KOPT-K1 (cell line): ENCODE data around the gene RNASEH1.
A peak's percentile ranks its signal among the peaks of the same experiment; 100 is the strongest.
"Not testable (repeated sequence)": the region's sequence is repeated elsewhere in the genome, so short reads cannot be mapped to it uniquely, and the experiment has no call there.

Experiments
- H3K27ac ChIP-seq: fragments of 200-600 bp; sonication (generic); 2 replicates; pipeline ENCODE4 v1.5.1; 2016; ENCODE audit warnings: antibody characterized with exemption, mild to moderate bottlenecking, low read depth, low read length; ENCODE audit not compliant: poor library complexity, severe bottlenecking
- H3K36me3 ChIP-seq: fragments of 200-600 bp; sonication (generic); 2 replicates; pipeline ENCODE4 v1.5.1; 2017; ENCODE audit warnings: antibody characterized with exemption, mild to moderate bottlenecking, low read length, moderate library complexity; ENCODE audit not compliant: insufficient read depth
- H3K9me3 ChIP-seq: fragments of 200-600 bp; sonication (generic); 2 replicates; pipeline ENCODE4 v1.5.1; 2017; ENCODE audit warnings: antibody characterized with exemption, low read length, mild to moderate bottlenecking; ENCODE audit not compliant: insufficient read depth, poor library complexity, severe bottlenecking

RNASEH1 gene

DNA sequence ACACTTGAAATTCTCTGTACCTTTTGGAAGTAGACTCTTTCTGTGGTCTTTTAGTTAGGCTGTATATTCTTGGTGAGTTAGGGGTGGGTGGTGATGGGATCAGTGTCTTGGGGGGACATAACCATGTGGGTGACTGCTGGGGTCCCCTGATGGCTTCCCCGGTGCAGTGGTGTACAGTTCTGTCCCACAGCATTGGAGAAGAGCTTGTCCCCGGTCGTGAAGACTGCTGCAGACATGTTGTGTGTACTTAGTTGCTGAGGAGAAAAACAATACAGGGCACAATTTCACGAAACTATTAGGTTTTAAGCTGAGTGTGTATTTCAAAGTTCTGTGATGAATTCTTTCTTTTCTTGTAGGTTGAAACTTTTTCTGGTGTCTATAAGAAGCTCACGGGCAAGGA is 22.3 kb upstream of the RNASEH1 start:
- Histone ChIP-seq H3K9me3 (no peaks in the 10 kb centered on the region), H3K36me3 (peaks cover 94% of the 10 kb centered on the region), H3K27ac (no peak overlapping the region)

- H3K27ac ChIP-seq = no peak overlapping the region
- no peaks in the 10 kb centered on the region for H3K9me3 ChIP-seq
- H3K36me3 ChIP-seq = peaks cover 81% of the 10 kb centered on the region
Measured at GRCh38 chr2:3578987-3579386, 20.9 kb upstream of the RNASEH1 start.

- peak overlapping the region; percentile 77 for H3K27ac ChIP-seq
- not testable (repeated sequence) for H3K9me3 ChIP-seq
- peaks cover 54% of the 10 kb centered on the region for H3K36me3 ChIP-seq
Measured at GRCh38 chr2:3576263-3576630, 18.1 kb upstream of the RNASEH1 start.

DNA sequence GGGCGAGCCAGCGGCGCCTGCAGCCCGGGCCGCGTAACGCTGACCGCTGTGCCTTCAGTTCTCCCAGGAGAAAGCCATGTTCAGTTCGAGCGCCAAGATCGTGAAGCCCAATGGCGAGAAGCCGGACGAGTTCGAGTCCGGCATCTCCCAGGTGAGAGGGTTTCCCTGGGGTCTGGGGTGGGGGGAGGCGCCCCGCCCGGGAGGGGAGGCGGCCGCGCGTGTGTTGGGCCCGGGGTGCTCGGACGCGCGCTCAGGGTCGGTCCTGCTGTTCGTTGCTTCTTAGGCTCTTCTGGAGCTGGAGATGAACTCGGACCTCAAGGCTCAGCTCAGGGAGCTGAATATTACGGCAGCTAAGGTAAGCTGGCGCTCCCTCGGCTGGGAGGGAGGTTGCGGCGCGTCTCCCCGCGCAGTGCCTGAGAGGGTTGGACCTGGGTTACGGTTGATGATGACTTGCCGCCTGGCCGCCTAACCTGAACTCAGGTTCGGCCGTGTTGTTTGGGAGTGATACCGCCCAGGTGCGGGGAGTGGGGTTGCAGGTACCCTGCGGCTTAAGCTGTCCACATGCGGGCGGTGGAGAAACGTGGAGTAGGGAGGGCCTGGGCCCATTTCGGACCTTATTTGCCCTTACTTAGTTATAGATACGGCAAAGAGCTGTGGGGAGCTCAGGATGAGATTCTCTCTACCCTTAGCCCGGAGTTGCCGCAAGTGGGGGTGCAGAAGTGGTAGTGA is 17.6 kb upstream of the RNASEH1 start:
- H3K9me3 ChIP-seq = no peaks in the 10 kb centered on the region
- H3K27ac ChIP-seq = peak overlapping the region; percentile 77
- peaks cover 48% of the 10 kb centered on the region for H3K36me3 ChIP-seq

DNA sequence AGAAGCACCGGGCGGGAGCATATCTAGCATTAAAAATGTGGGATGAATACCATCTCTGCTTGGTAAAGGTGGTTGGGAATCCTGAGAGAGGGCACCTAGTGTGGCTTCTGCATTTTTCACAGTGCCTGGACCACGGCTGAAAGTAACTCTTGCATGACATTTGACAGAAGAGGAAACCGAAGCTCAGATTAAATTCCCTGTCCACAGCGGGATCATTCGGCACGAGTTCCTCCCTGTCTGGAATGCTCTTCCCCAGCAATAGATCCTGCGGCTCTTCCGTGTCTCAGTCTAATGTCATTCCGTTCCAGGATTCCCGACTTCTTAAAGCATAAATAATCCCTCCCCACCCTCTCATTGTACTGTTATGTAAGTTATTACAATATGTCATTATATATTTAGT is 16.0 kb upstream of the RNASEH1 start:
- Histone ChIP-seq H3K36me3 (peaks cover 33% of the 10 kb centered on the region), H3K27ac (no peak overlapping the region), H3K9me3 (no peaks in the 10 kb centered on the region)

GRCh38 chr2:3572620-3573019 is 14.5 kb upstream of the RNASEH1 start:
- Histone ChIP-seq H3K27ac (no peak overlapping the region), H3K36me3 (peaks cover 18% of the 10 kb centered on the region), H3K9me3 (no peaks in the 10 kb centered on the region)

DNA sequence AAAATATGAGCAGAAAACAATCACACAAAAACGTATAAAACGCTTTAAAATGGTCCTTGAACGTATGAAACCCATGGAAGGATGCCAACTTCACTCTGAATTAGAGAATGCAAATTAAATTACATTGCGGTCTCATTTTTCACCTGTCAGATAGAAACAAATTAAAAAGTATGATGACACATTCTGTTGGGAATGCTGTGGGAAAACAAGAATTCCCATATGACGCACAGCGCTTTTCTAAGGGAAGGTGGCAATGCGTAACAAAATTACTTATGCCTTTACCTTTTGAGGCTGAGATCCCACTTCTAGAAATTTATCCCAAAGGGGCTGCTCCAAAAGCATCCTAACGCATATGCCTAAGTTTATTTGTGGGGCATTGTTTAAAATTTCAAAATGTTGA is 13.2 kb upstream of the RNASEH1 start:
- no peaks in the 10 kb centered on the region for H3K9me3 ChIP-seq
- no peak overlapping the region for H3K27ac ChIP-seq
- H3K36me3 ChIP-seq = peaks cover 4% of the 10 kb centered on the region

DNA sequence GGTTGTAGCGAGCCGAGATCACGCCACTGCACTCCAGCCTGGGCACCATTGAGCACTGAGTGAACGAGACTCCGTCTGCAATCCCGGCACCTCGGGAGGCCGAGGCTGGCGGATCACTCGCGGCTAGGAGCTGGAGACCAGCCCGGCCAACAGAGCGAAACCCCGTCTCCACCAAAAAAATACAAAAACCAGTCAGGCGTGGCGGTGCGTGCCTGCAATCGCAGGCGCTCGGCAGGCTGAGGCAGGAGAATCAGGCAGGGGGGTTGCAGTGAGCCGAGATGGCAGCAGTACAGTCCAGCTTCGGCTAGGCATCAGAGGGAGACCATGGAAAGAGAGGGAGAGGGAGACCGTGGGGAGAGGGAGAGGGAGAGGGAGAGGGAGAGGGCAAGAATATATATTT is 11.5 kb upstream of the RNASEH1 start:
- not testable (repeated sequence) for H3K36me3 ChIP-seq, H3K27ac ChIP-seq, H3K9me3 ChIP-seq

GRCh38 chr2:3566806-3567205 is 8.7 kb upstream of the RNASEH1 start:
- H3K27ac ChIP-seq = no peak overlapping the region
- 0 out of 2 replicates have a peak, but pooled peaks cover 7% of the 10 kb centered on the region for H3K36me3 ChIP-seq
- H3K9me3 ChIP-seq = no peaks in the 10 kb centered on the region

DNA sequence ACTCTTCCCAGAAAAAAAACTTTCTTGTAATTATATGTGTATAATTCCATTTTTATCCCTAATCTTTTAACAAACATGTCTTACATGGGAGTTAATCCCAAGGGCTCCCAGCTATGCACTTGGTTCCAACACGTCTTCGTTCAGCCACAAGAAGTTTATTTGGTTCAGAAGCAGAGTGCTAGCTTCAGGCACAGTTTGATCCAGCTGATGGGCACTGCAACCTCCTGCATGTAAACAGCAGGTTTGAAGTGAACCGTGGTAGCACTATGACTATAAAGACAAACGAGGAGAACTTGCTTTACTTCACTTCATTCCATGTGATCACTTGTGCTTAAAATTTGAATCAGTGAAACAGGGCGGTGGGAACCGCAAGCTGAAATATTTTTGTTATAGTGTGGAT is 7.0 kb upstream of the RNASEH1 start:
- no peaks in the 10 kb centered on the region for H3K9me3 ChIP-seq
- H3K27ac ChIP-seq = no peak overlapping the region

DNA sequence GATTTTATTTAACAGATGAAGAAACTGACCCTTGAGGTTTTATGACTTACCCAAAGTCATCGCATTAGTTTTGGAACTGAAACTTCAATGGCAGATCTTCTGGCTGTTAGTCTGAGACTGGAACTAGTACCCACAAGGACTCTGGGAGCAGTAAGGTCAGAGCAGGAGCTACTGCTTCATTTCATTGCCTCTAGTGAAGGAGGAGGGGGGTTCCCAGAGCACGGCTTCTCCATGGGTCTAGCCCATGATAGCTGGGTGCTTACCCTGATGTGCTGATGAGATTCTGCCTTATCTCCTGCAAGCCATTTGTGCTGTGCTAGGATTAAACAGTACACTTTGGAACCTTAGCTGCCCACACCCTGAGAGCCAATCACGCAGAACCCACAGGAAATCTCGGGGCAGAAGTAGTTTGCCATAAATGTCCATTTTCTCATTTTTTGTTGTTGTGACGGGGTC is 5.4 kb upstream of the RNASEH1 start:
- peaks cover 12% of the 10 kb centered on the region; the same call in 1 of the 2 replicates for H3K36me3 ChIP-seq
- no peaks in the 10 kb centered on the region for H3K9me3 ChIP-seq
- H3K27ac ChIP-seq = no peak overlapping the region

More for the DNA sequence above, 7.0 kb upstream of the RNASEH1 start:
- peaks cover 12% of the 10 kb centered on the region; the same call in 1 of the 2 replicates for H3K36me3 ChIP-seq

- H3K9me3 ChIP-seq = no peaks in the 10 kb centered on the region
- peaks cover 54% of the 10 kb centered on the region for H3K36me3 ChIP-seq
- peak overlapping the region; percentile 82 for H3K27ac ChIP-seq
Measured at GRCh38 chr2:3557639-3558204, 411 bp downstream of the RNASEH1 start.

DNA sequence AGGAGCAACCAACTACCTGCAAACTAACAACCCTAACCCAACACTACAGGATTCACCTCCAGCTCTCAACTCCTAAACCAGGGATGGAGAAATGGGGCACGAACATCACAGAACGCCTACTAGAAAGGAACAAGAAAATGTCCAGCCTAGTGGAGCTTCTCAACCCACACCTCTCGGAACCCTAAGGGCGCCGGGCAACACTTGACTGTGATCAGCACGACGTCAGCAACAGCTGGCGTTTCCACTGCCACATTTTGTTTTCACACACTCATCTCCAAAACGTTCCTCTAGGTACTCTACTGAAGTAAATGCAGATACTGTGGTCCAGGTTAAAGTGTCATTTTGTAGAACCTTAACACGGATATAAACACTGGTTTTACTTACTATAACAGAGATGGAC is 4.2 kb downstream of the RNASEH1 start:
- Histone ChIP-seq H3K36me3 (peaks cover 79% of the 10 kb centered on the region), H3K9me3 (no peaks in the 10 kb centered on the region), H3K27ac (no peak overlapping the region)

- no peak overlapping the region for H3K27ac ChIP-seq
- no peaks in the 10 kb centered on the region for H3K9me3 ChIP-seq
- H3K36me3 ChIP-seq = peaks cover 99% of the 10 kb centered on the region
Measured at GRCh38 chr2:3547915-3548314, 10.2 kb downstream of the RNASEH1 start.

DNA sequence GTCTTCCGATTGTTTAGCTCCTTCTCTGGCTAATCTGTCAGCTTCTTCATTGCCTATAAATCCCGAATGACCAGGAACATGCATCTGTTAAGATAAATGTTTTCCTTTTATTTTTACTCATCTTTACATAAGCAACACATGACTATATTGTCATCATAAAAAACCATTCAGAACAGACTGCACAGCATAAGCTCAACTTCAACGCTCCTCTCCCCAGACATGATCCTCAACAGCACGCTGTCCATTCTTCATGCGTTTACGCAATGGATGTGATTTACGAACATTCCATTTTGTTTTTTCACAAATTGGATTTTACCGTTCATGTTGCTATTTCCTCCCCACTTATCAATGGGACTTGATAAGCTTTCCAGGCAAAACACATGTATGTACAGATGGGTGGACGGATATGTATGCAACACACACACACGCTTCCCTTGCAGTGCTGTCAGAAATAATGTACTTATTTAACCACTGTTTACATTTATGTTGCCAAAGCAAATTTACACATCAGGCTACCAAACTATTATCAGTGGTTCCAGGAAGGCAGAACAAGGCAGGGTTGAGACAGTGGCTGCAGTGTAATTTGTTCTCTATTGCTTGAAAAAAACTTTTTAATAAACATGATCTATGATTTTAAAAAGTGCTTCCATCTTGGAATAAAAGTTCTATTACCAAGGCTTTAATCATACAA is 12.2 kb downstream of the RNASEH1 start:
- Histone ChIP-seq H3K27ac (no peak overlapping the region), H3K9me3 (no peaks in the 10 kb centered on the region), H3K36me3 (peaks cover 100% of the 10 kb centered on the region)
